Measurements from ENCODE around the gene MAIP1. TPM values are rescaled to one million over a fixed set of nuclear protein-coding genes. Genes with fewer than 3 reads are reported as not detected.

MAIP1 gene
- total RNA-seq, 4 donors from 2014 or later: 17.2 to 23.2 (median 21.0) TPM

GRCh38 chr2:199950396-199950795, 5.0 kb upstream of the MAIP1 start:
- no peak for TF ChIP-seq CTCF (IDR thresholded peaks at IDR 0.05; ENCODE audit: low read depth)

DNA sequence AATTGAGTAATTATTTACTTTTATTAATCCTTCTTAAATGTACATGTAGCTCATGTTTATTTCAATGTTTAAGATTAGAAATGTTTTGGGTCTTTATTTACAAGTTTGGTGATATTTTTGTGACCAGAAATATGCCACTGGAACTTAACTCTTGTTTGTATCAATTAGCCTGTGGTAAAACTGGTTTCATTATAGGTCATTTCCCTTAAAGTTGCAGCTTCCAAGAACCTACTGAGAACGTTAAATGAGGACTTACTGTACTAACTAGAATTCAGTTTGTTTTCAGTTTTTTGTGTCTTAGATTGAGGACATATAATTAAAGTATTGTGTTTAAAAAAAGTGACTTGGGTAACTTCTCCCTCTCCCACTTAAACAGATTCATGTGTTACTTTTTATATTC, 4.4 kb upstream of the MAIP1 start:
- no peak for TF ChIP-seq CTCF (IDR thresholded peaks at IDR 0.05; ENCODE audit: low read depth)

- no peak for TF ChIP-seq CTCF (IDR thresholded peaks at IDR 0.05; ENCODE audit: low read depth)
Observed at GRCh38 chr2:199955007-199955338, 409 bp upstream of the MAIP1 start.

- TF ChIP-seq CTCF (IDR thresholded peaks at IDR 0.05; ENCODE audit: low read depth): no peak
Observed at GRCh38 chr2:199956062-199956380, 639 bp downstream of the MAIP1 start.

- no peak for TF ChIP-seq CTCF (IDR thresholded peaks at IDR 0.05; ENCODE audit: low read depth)
Observed at GRCh38 chr2:199958014-199958413, 2.6 kb downstream of the MAIP1 start.

- no peak for TF ChIP-seq CTCF (IDR thresholded peaks at IDR 0.05; ENCODE audit: low read depth)
Observed at GRCh38 chr2:199962203-199962602, 6.8 kb downstream of the MAIP1 start.

DNA sequence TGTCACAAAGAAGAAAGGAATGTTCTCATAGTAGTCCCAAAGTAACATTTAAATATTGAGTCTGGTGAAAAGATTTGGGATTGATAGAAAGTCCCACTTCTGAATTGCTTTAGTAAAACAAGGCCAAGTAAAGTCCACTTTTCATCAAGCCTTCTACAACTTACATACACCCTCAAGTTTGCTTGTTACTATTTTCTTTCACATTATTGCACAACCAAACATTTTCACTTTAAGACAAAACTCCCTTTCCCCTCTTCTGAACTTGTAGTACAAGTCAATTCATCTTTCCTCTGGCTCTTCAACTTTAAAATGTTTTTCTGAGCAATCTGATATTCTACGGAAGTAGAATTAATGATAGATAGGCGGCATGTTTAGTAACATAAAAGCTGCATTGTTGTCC, 11.0 kb downstream of the MAIP1 start:
- TF ChIP-seq CTCF (IDR thresholded peaks at IDR 0.05; ENCODE audit: low read depth): no peak

GRCh38 chr2:199966976-199967375, 11.6 kb downstream of the MAIP1 start:
- TF ChIP-seq CTCF (IDR thresholded peaks at IDR 0.05; ENCODE audit: low read depth): no peak

Measured in subcutaneous adipose tissue (tissue), 4 donors.